IMR-90 (cell line): ENCODE data around the gene DMXL2. TPM values are rescaled to one million over a fixed set of nuclear protein-coding genes. Genes with fewer than 3 reads are reported as not detected.

Experiments used
- ATAC-seq: fragments of 200-7000 bp; cut with Tn5 transposase; 2 replicates; pipeline ENCODE4 v1.9.1; 2020; ENCODE audit warnings: low read depth, mild to moderate bottlenecking, moderate library complexity
- BruUV-seq: library from RNA; stranded (reverse); fragments of 400-500 nt; replicated peaks from 2 replicates; lab custom pipeline; 2021; lab: Mats Ljungman, UMichigan
- CTCF ChIA-PET: fragments of 300-600 bp; formaldehyde crosslinking; extraction: SDS; loops from one replicate; lab custom pipeline; 2021; ENCODE audit warnings: antibody characterized with exemption; lab: Yijun Ruan, JAX
- POLR2A ChIA-PET: fragments of 300-600 bp; sonication (Branson Sonifier 250); formaldehyde crosslinking; loops from one replicate; lab custom pipeline; 2022; ENCODE audit warnings: antibody characterized with exemption; ENCODE audit not compliant: unreplicated experiment; lab: Charles Lee
- DNase-seq: peaks from one replicate; pipeline ENCODE4 v3.0.0; 2013
- H2AFZ ChIP-seq: replicated peaks from 2 replicates; pipeline ENCODE3; 2013; ENCODE audit warnings: low read length, mild to moderate bottlenecking; ENCODE audit not compliant: poor library complexity
- H2AK5ac ChIP-seq: 2 replicates; pipeline ENCODE4 v1.6.1; 2013; ENCODE audit warnings: low read depth, low read length, inconsistent platforms
- H2AK9ac ChIP-seq: replicated peaks from 2 replicates; pipeline ENCODE3; 2013; ENCODE audit warnings: mild to moderate bottlenecking, low read depth, low read length, moderate library complexity; ENCODE audit not compliant: poor library complexity
- H2BK120ac ChIP-seq: 2 replicates; pipeline ENCODE4 v1.6.1; 2013; ENCODE audit warnings: low read depth, low read length, inconsistent platforms
- H2BK15ac ChIP-seq: 3 replicates; pipeline ENCODE4 v1.6.1; 2013; ENCODE audit warnings: low read depth, low read length, inconsistent platforms
- H2BK20ac ChIP-seq: 2 replicates; pipeline ENCODE4 v1.6.1; 2013; ENCODE audit warnings: low read depth, mild to moderate bottlenecking, inconsistent platforms, low read length, moderate library complexity
- H2BK5ac ChIP-seq: 2 replicates; pipeline ENCODE4 v1.6.1; 2013; ENCODE audit warnings: mild to moderate bottlenecking, low read depth, low read length, inconsistent platforms; ENCODE audit not compliant: poor library complexity, severe bottlenecking
- H3K14ac ChIP-seq: replicated peaks from 2 replicates; pipeline ENCODE4 v1.6.1; 2013; ENCODE audit warnings: low read depth, low read length, inconsistent platforms
- H3K18ac ChIP-seq: 2 replicates; pipeline ENCODE4 v1.6.1; 2013; ENCODE audit warnings: low read depth, low read length, control low read depth
- H3K23ac ChIP-seq: 2 replicates; pipeline ENCODE4 v1.6.1; 2013; ENCODE audit warnings: low read depth, low read length, inconsistent platforms
- H3K27ac ChIP-seq: 2 replicates; pipeline ENCODE4 v1.5.1; 2013; ENCODE audit warnings: mild to moderate bottlenecking, control low read depth, low read length; ENCODE audit not compliant: insufficient read depth
- H3K27me3 ChIP-seq: 2 replicates; pipeline ENCODE4 v1.6.1; 2013; ENCODE audit warnings: low read length; ENCODE audit not compliant: control insufficient read depth, insufficient read depth
- H3K36me3 ChIP-seq: 2 replicates; pipeline ENCODE4 v1.6.1; 2013; ENCODE audit warnings: low read length, mixed read lengths; ENCODE audit not compliant: control insufficient read depth, insufficient read depth
- H3K4ac ChIP-seq: 2 replicates; pipeline ENCODE4 v1.6.1; 2013; ENCODE audit warnings: low read depth, low read length, inconsistent platforms
- H3K4me1 ChIP-seq: 2 replicates; pipeline ENCODE4 v1.6.1; 2013; ENCODE audit warnings: low read length, mixed read lengths; ENCODE audit not compliant: control insufficient read depth, insufficient read depth
- H3K4me2 ChIP-seq: 2 replicates; pipeline ENCODE4 v1.6.1; 2013; ENCODE audit warnings: low read depth, mild to moderate bottlenecking, control low read depth, low read length, moderate library complexity
- H3K4me3 ChIP-seq: 2 replicates; pipeline ENCODE4 v1.5.1; 2013; ENCODE audit warnings: low read depth, mild to moderate bottlenecking, control low read depth, low read length, moderate library complexity; ENCODE audit not compliant: insufficient read depth
- H3K56ac ChIP-seq: 2 replicates; pipeline ENCODE4 v1.6.1; 2013; ENCODE audit warnings: low read length, inconsistent platforms; ENCODE audit not compliant: insufficient read depth; ENCODE audit errors: extremely low read depth
- H3K79me1 ChIP-seq, 2 experiments: 2 replicates each; pipeline ENCODE4 v1.6.1; 2013; ENCODE audit warnings: low read length in 2 of 2, inconsistent platforms in 1 of 2, low read depth in 1 of 2
- H3K9ac ChIP-seq: 2 replicates; pipeline ENCODE4 v1.6.1; 2013; ENCODE audit warnings: low read depth, low read length, control low read depth
- H3K9me1 ChIP-seq: 2 replicates; pipeline ENCODE4 v1.6.1; 2013; ENCODE audit warnings: low read length, inconsistent platforms; ENCODE audit not compliant: insufficient read depth
- H3K9me3 ChIP-seq: 2 replicates; pipeline ENCODE4 v1.6.1; 2013; ENCODE audit warnings: low read length; ENCODE audit not compliant: control insufficient read depth, insufficient read depth
- H4K20me1 ChIP-seq: 2 replicates; pipeline ENCODE4 v1.6.1; 2013; ENCODE audit warnings: low read length, inconsistent platforms; ENCODE audit not compliant: insufficient read depth
- H4K5ac ChIP-seq: 2 replicates; pipeline ENCODE4 v1.6.1; 2013; ENCODE audit warnings: mild to moderate bottlenecking, low read depth, low read length, control low read depth
- H4K8ac ChIP-seq, 2 experiments: 2 replicates each; pipeline ENCODE4 v1.6.1; 2013; ENCODE audit warnings: low read depth in 2 of 2, low read length in 2 of 2, control low read depth in 1 of 2, inconsistent platforms in 1 of 2
- H4K91ac ChIP-seq: 2 replicates; pipeline ENCODE4 v1.6.1; 2013; ENCODE audit warnings: low read depth, low read length, inconsistent platforms; ENCODE audit not compliant: insufficient read depth
- BHLHE40 ChIP-seq: fragments of 150-350 bp; IDR thresholded peaks from 2 replicates; pipeline ENCODE4 v1.6.1; 2016; ENCODE audit warnings: mild to moderate bottlenecking, low read depth, low read length
- CEBPB ChIP-seq: IDR thresholded peaks from 2 replicates; pipeline ENCODE4 v1.6.1; 2012; ENCODE audit warnings: low read depth, low read length, improper control_type of control experiment
- CTCF ChIP-seq: conservative IDR thresholded peaks from 2 replicates; pipeline ENCODE4 v1.5.1; 2012; ENCODE audit warnings: mild to moderate bottlenecking, low read depth, low read length, improper control_type of control experiment
- FOS ChIP-seq: fragments of 150-350 bp; IDR thresholded peaks from 2 replicates; pipeline ENCODE4 v1.6.1; 2016; ENCODE audit warnings: low read depth, low read length
- MAZ ChIP-seq: IDR thresholded peaks from 2 replicates; pipeline ENCODE4 v1.6.1; 2012; ENCODE audit warnings: low read depth, mild to moderate bottlenecking, low read length, improper control_type of control experiment, moderate library complexity, borderline replicate concordance
- MXI1 ChIP-seq: IDR thresholded peaks from 2 replicates; pipeline ENCODE4 v1.6.1; 2012; ENCODE audit warnings: low read depth, mild to moderate bottlenecking, low read length, moderate library complexity, borderline replicate concordance
- NFE2L2 ChIP-seq: fragments of 150-350 bp; IDR thresholded peaks from 2 replicates; pipeline ENCODE4 v1.6.1; 2016; ENCODE audit warnings: low read depth, mild to moderate bottlenecking, low read length
- POLR2A ChIP-seq: IDR thresholded peaks from 2 replicates; pipeline ENCODE4 v1.6.1; 2012; ENCODE audit warnings: mild to moderate bottlenecking, low read depth, low read length
- RAD21 ChIP-seq: IDR thresholded peaks from 2 replicates; pipeline ENCODE4 v1.6.1; 2012; ENCODE audit warnings: low read length, improper control_type of control experiment
- SMC3 ChIP-seq: fragments of 150-350 bp; IDR thresholded peaks from 2 replicates; pipeline ENCODE4 v1.6.1; 2016; ENCODE audit warnings: low read depth, mild to moderate bottlenecking, antibody characterized with exemption, low read length, moderate library complexity
- WGBS, 2 experiments: methylation state at CpG; one replicate each; pipeline versions ENCODE4 v1.1.5 to v1.1.7; 2013; ENCODE audit warnings: missing lambda C conversion rate in 2 of 2; ENCODE audit not compliant: insufficient read length in 1 of 2; ENCODE audit errors: extremely low coverage in 2 of 2; 5-methylcytosine and 5-hydroxymethylcytosine counted together
- dilution Hi-C: fragments of 300-500 bp; cut with HindIII; formaldehyde crosslinking; loops from one replicate; pipeline ENCODE4 v1.14.3; 2018; ENCODE audit warnings: low sequenced_read_pairs; ENCODE audit not compliant: unreplicated experiment
- in situ Hi-C: fragments of 300-500 bp; cut with MboI; formaldehyde crosslinking; loops from 3 replicates; pipeline ENCODE4 v1.14.3; 2019; ENCODE audit warnings: low sequenced_read_pairs, inconsistent platforms, mixed read lengths
- intact Hi-C: fragments of 100-400 bp; cut with micrococcal nuclease; formaldehyde crosslinking; loops from 2 replicates; pipeline ENCODE4 v1.10.0; 2022
- polyA plus RNA-seq, 3 experiments: library from polyadenylated mRNA; depleted of rRNA; stranded (reverse); fragments of >200 nt; gene quantifications; 2 replicates each; pipeline ENCODE4 v1.2.3, GENCODE V29; 2012; ENCODE audit warnings: low replicate concordance in 1 of 3
- total RNA-seq: library from RNA; depleted of rRNA; stranded (reverse); fragments of >200 nt; gene quantifications from 2 replicates; pipeline ENCODE4 v1.2.3, GENCODE V29; 2012
- TF ChIP-seq, protein P1 (sequence below): fragments of 150-350 bp; IDR thresholded peaks from 2 replicates; pipeline ENCODE4 v1.6.1; 2016; ENCODE audit warnings: low read depth, mild to moderate bottlenecking, low read length, moderate library complexity, borderline replicate concordance

Gene DMXL2
- total and polyA plus RNA-seq, 2 of the 4 experiments (the other 2 are of a cell fraction), result 9.7 to 21.9 TPM

DNA sequence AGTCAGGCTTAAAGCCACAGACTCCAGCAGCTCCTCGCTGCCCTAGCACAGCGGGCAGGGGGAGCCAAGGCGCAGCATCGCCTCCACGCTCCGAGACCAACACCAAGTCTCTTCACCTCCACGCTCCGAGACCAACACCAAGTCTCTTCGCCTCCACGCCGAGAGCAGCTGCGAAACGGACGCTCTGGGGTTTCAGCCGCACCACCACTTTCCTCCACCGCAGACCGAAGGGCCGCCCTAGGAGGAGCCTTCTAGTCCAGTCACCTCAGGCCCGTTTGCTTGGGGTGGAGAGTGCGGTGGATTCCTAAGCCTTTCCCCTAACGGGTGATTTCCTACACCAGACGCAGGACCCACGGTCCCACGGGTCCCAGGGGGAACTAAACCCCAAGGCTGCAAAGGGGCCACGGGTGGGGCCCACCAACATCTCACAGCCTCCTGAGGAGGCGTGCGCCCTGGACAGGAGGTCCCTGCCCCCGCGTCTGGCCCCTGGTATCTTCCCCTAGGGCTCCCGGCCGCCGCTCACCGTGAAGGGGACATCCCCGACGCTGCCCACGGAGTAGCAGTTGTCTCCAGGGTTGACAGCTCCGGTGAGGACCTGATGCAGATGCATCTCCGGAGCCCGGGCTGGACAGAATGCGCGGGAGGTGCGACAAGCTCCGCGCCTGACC is 501 bp downstream of the DMXL2 start (continued):
- peak; percentile 25; the same call in 1 of the 2 replicates for TF ChIP-seq MXI1

DNA sequence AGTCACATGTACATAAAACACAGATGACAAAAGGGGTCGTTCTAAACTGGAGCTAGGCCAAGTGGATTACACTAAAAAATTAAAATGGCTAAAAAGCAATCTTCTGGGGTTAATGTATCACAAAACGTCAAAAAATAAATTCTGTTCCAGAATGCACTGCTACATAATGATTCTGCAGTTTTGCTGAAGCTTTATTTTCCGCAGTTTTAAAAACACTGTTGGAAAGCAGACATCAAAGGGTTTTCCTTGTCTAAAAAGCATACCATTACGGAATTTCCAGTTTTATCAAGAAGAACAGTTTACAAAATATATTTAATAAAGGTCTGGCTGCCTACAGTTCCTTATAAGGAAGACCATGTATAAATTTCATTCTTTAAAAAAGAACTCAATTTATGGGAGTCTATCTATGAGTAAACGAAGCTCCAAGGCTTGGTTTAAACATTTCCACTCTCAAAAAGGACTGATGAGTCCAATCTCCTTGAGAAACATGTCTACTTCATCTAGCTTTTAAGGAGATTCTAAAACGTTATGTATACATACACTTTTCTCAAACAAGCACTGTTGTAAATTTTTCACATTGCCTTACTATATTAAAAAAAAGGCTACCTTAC is 1.3 kb downstream of the DMXL2 start:
- no peak overlapping the region for H2BK5ac ChIP-seq
- H2AFZ ChIP-seq, result no peak overlapping the region
- peaks cover 2% of the 10 kb centered on the region; the same call in 1 of the 2 replicates for H3K27me3 ChIP-seq
- ChIA-PET CTCF (interaction anchor here (0.6 to 1.1 kb wide), 3 partner anchors 68 to 360 kb away, joined by 4 to 5 read pairs (median 5); no protein-coding TSS in a partner anchor), POLR2A (no interaction called here)
- DNase-seq (peak; percentile 4), ATAC-seq (no peak)
- TF ChIP-seq MXI1 (no peak), CEBPB (no peak), NFE2L2 (no peak), MAZ (no peak), SMC3 (no peak), CTCF (no peak), FOS (no peak), RAD21 (no peak), BHLHE40 (no peak), POLR2A (no peak)
- TF ChIP-seq, protein P1, sequence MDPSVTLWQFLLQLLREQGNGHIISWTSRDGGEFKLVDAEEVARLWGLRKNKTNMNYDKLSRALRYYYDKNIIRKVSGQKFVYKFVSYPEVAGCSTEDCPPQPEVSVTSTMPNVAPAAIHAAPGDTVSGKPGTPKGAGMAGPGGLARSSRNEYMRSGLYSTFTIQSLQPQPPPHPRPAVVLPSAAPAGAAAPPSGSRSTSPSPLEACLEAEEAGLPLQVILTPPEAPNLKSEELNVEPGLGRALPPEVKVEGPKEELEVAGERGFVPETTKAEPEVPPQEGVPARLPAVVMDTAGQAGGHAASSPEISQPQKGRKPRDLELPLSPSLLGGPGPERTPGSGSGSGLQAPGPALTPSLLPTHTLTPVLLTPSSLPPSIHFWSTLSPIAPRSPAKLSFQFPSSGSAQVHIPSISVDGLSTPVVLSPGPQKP, result no peak
- H3K4me2 ChIP-seq, result peak overlapping the region; percentile 76
- no peak overlapping the region for H3K18ac ChIP-seq
- no peaks in the 10 kb centered on the region for H3K36me3 ChIP-seq
- H3K4me3 ChIP-seq, result peak overlapping the region; percentile 83
- 0 out of 2 replicates have a peak overlapping the region, but pooled peaks have one; percentile 46 for H3K56ac ChIP-seq
- no TSS peak for BruUV-seq
- H2BK15ac ChIP-seq, result no peak overlapping the region
- H2AK9ac ChIP-seq, result no peak overlapping the region
- H2BK120ac ChIP-seq, result no peak overlapping the region
- H4K91ac ChIP-seq, result no peak overlapping the region
- dilution Hi-C loops, result no loop called here
- H4K20me1 ChIP-seq, result peaks cover 5% of the 10 kb centered on the region; the same call in 1 of the 2 replicates
- no peak overlapping the region for H2BK20ac ChIP-seq
- intact Hi-C loops, result no loop called here
- H3K4ac ChIP-seq, result no peak overlapping the region
- H4K8ac ChIP-seq, result no peak overlapping the region; a peak in 1 of 4 replicates
- WGBS, 2 experiments, result no CpG with 5 or more reads among the region's 6 CpGs
- peaks cover 3% of the 10 kb centered on the region; the same call in 1 of the 2 replicates for H3K4me1 ChIP-seq
- 0 out of 2 replicates have a peak, but pooled peaks cover 2% of the 10 kb centered on the region for H3K9me1 ChIP-seq
- H2AK5ac ChIP-seq, result no peak overlapping the region
- H3K79me1 ChIP-seq, result peaks cover 16 to 22% of the 10 kb centered on the region in 2 experiments
- peak overlapping the region; percentile 77; the same call in 1 of the 2 replicates for H3K9ac ChIP-seq
- H3K14ac ChIP-seq, result no peak overlapping the region
- no peak overlapping the region for H4K5ac ChIP-seq
- in situ Hi-C loops, result no loop called here
- 0 out of 2 replicates have a peak overlapping the region, but pooled peaks have one; percentile 30 for H3K23ac ChIP-seq
- no peaks in the 10 kb centered on the region for H3K9me3 ChIP-seq
- H3K27ac ChIP-seq, result no peak overlapping the region
